GM23338 (cell line): Measurements from ENCODE around the gene PCDH1. TPM values are rescaled to one million over a fixed set of nuclear protein-coding genes. Genes with fewer than 3 reads are reported as not detected.
A peak's percentile ranks its signal among the peaks of the same experiment; 100 is the strongest.

Source experiments
- ATAC-seq: fragments of 200-7000 bp; cut with Tn5 transposase; 3 replicates; pipeline ENCODE4 v1.9.1; 2020
- DNase-seq: peaks from one replicate; pipeline ENCODE4 v3.0.0-alpha.2; 2015; ENCODE audit warnings: low spot score
- H2AFZ ChIP-seq: fragments of 200-600 bp; sonication (generic); 2 replicates; pipeline ENCODE4 v1.8.0; 2016; ENCODE audit warnings: antibody characterized with exemption, mild to moderate bottlenecking, moderate library complexity
- H3F3A ChIP-seq: fragments of 200-600 bp; sonication (generic); replicated peaks from 2 replicates; pipeline ENCODE4 v1.8.0; 2017; ENCODE audit warnings: antibody characterized with exemption, mixed run types, low read depth
- H3K27ac ChIP-seq: fragments of 200-600 bp; sonication (generic); 2 replicates; pipeline ENCODE4 v1.6.1; 2016; ENCODE audit warnings: low read depth
- H3K27me3 ChIP-seq: fragments of 200-600 bp; sonication (generic); 2 replicates; pipeline ENCODE4 v1.8.0; 2016; ENCODE audit warnings: mild to moderate bottlenecking, mixed run types, moderate library complexity; ENCODE audit not compliant: insufficient read depth
- H3K36me3 ChIP-seq: fragments of 200-600 bp; sonication (generic); 2 replicates; pipeline ENCODE4 v1.8.0; 2016; ENCODE audit warnings: mild to moderate bottlenecking; ENCODE audit not compliant: insufficient read depth
- H3K4me1 ChIP-seq: fragments of 200-600 bp; sonication (generic); 2 replicates; pipeline ENCODE4 v1.8.0; 2016; ENCODE audit warnings: mild to moderate bottlenecking, moderate library complexity; ENCODE audit not compliant: insufficient read depth
- H3K4me2 ChIP-seq: fragments of 200-600 bp; sonication (generic); 2 replicates; pipeline ENCODE4 v1.7.1; 2017; ENCODE audit warnings: mixed run types
- H3K4me3 ChIP-seq: fragments of 200-600 bp; sonication (generic); 2 replicates; pipeline ENCODE4 v1.6.1; 2016; ENCODE audit warnings: mixed run types
- H3K79me2 ChIP-seq: fragments of 200-600 bp; sonication (generic); replicated peaks from 2 replicates; pipeline ENCODE4 v1.8.0; 2017; ENCODE audit warnings: mild to moderate bottlenecking; ENCODE audit not compliant: insufficient read depth
- H3K9me2 ChIP-seq: fragments of 200-600 bp; sonication (generic); 2 replicates; pipeline ENCODE4 v1.8.0; 2017; ENCODE audit not compliant: insufficient read depth
- H4K20me1 ChIP-seq: fragments of 200-600 bp; sonication (generic); replicated peaks from 2 replicates; pipeline ENCODE4 v1.8.0; 2017; ENCODE audit warnings: mild to moderate bottlenecking; ENCODE audit not compliant: insufficient read depth
- H3K27ac Mint-ChIP-seq: 2 replicates; pipeline ENCODE4 v1.8.0; 2020; ENCODE audit warnings: inconsistent platforms, mild to moderate bottlenecking, moderate library complexity, mixed read lengths
- H3K27me3 Mint-ChIP-seq: 3 replicates; pipeline ENCODE4 v1.8.0; 2022; ENCODE audit warnings: low read depth, mild to moderate bottlenecking, moderate library complexity, mixed read lengths, inconsistent platforms; ENCODE audit not compliant: insufficient read depth, poor library complexity
- H3K36me3 Mint-ChIP-seq: 3 replicates; pipeline ENCODE4 v1.8.0; 2021; ENCODE audit warnings: low read depth, mild to moderate bottlenecking, inconsistent platforms, moderate library complexity, mixed read lengths
- H3K4me1 Mint-ChIP-seq: 3 replicates; pipeline ENCODE4 v1.8.0; 2020; ENCODE audit warnings: mild to moderate bottlenecking, inconsistent platforms, mixed read lengths
- H3K4me3 Mint-ChIP-seq: 3 replicates; pipeline ENCODE4 v1.8.0; 2021; ENCODE audit warnings: moderate library complexity, mild to moderate bottlenecking, inconsistent platforms, mixed read lengths
- H3K9me3 Mint-ChIP-seq: 3 replicates; pipeline ENCODE4 v1.8.0; 2020; ENCODE audit warnings: moderate library complexity, mild to moderate bottlenecking, inconsistent platforms, mixed read lengths
- CREB1 ChIP-seq: fragments of 250-450 bp; sonication (Bioruptor Pico); IDR thresholded peaks from 2 replicates; pipeline ENCODE4 v1.5.0; 2020; ENCODE audit warnings: low read depth, mild to moderate bottlenecking, moderate library complexity
- CTCF ChIP-seq, 2 experiments: fragments of 200-600 bp in 1 of 2; sonication (generic) in 1 of 2; conservative IDR thresholded peaks; 2 replicates each; pipeline versions ENCODE4 v1.5.1 to v1.6.1; 2016 to 2017; ENCODE audit warnings: antibody characterized with exemption in 2 of 2, low read depth in 2 of 2, mild to moderate bottlenecking in 2 of 2, moderate library complexity in 1 of 2
- ETS1 ChIP-seq: IDR thresholded peaks from 2 replicates; pipeline ENCODE4 v1.6.1; 2016; ENCODE audit warnings: antibody characterized with exemption
- EZH2 ChIP-seq: fragments of 200-600 bp; sonication (generic); IDR thresholded peaks from one replicate; pipeline ENCODE4 v1.8.0; 2017; ENCODE audit warnings: antibody characterized with exemption, mild to moderate bottlenecking, low read depth; ENCODE audit not compliant: unreplicated experiment
- EZH2phosphoT487 ChIP-seq: fragments of 200-600 bp; sonication (generic); IDR thresholded peaks from one replicate; pipeline ENCODE4 v1.8.1; 2018; ENCODE audit warnings: antibody characterized with exemption; ENCODE audit not compliant: unreplicated experiment
- JUNB ChIP-seq: IDR thresholded peaks from one replicate; pipeline ENCODE4 v1.6.1; 2016; ENCODE audit warnings: antibody characterized with exemption; ENCODE audit not compliant: unreplicated experiment
- POLR2AphosphoS5 ChIP-seq: IDR thresholded peaks from 2 replicates; pipeline ENCODE4 v1.6.1; 2016; ENCODE audit warnings: antibody characterized with exemption, low read depth
- ZNF114 ChIP-seq: fragments of 250-450 bp; sonication (Bioruptor Pico); IDR thresholded peaks from 2 replicates; pipeline ENCODE4 v1.5.0; 2020; ENCODE audit warnings: mild to moderate bottlenecking, moderate library complexity
- polyA plus RNA-seq: library from polyadenylated mRNA; unstranded; fragments of >200 nt; fragmentation: Nextera tagmentation; extraction: Ambion mirVana; gene quantifications from 2 replicates; pipeline ENCODE4 v1.2.1, GENCODE V29; 2016
- total RNA-seq: library from RNA; depleted of rRNA; stranded (reverse); fragments of >200 nt; shearing (Covaris generic); gene quantifications from 2 replicates; pipeline ENCODE4 v1.2.3, GENCODE V29; 2014
- TF ChIP-seq, protein P1 (sequence below): IDR thresholded peaks from one replicate; pipeline ENCODE4 v1.6.1; 2018; ENCODE audit warnings: antibody characterized with exemption; ENCODE audit not compliant: unreplicated experiment

Gene PCDH1
- total and polyA plus RNA-seq, 2 experiments from 2014 or later = 26.2 to 183 TPM

- Mint-ChIP-seq H3K4me3 (peak overlapping the region; percentile 14; the same call in 1 of the 3 replicates), H3K9me3 (no peaks in the 10 kb centered on the region; the same call in 2 of the 3 replicates), H3K4me1 (peaks cover 95% of the 10 kb centered on the region), H3K36me3 (peaks cover 4% of the 10 kb centered on the region; the same call in 1 of the 3 replicates), H3K27ac (peak overlapping the region; percentile 98), H3K27me3 (peaks cover 24% of the 10 kb centered on the region)
- TF ChIP-seq CTCF (conservative IDR thresholded peaks at IDR 0.05; ENCODE audit: low read depth in 2 of 2) (no peak), ZNF114 (no peak), POLR2AphosphoS5 (no peak), ETS1 (0 out of 2 replicates have a peak, but pooled peaks have one; percentile 31), EZH2 (no peak), CREB1 (no peak), EZH2phosphoT487 (no peak)
- H3K4me2 ChIP-seq = peak overlapping the region; percentile 1
- no peak overlapping the region for H2AFZ ChIP-seq
- peak; percentile 3 for ATAC-seq
- peaks cover 8% of the 10 kb centered on the region for H3K79me2 ChIP-seq
- H3K9me2 ChIP-seq = no peaks in the 10 kb centered on the region
- H3K4me1 ChIP-seq = peaks cover 90% of the 10 kb centered on the region
- H4K20me1 ChIP-seq = no peaks in the 10 kb centered on the region
- no peaks in the 10 kb centered on the region for H3K36me3 ChIP-seq
- peaks cover 34% of the 10 kb centered on the region for H3F3A ChIP-seq
- H3K4me3 ChIP-seq = peak overlapping the region; percentile 29
- H3K27me3 ChIP-seq = no peaks in the 10 kb centered on the region
- peak overlapping the region; percentile 96 for H3K27ac ChIP-seq
- peak; percentile 69 for DNase-seq
These were observed 34.9 kb downstream of the PCDH1 start for GRCh38 chr5:141843156-141843927.

- peaks cover 94% of the 10 kb centered on the region for H3K4me1 Mint-ChIP-seq
These were observed 36.6 kb downstream of the PCDH1 start for GRCh38 chr5:141841378-141842180.

More at GRCh38 chr5:141841378-141842180, 36.6 kb downstream of the PCDH1 start:
- Histone ChIP-seq H3K4me2 (peak overlapping the region; percentile 1), H3K9me2 (no peaks in the 10 kb centered on the region), H3K36me3 (no peaks in the 10 kb centered on the region), H3K27me3 (no peaks in the 10 kb centered on the region), H3K4me3 (no peak overlapping the region), H4K20me1 (no peaks in the 10 kb centered on the region), H3K4me1 (peaks cover 90% of the 10 kb centered on the region), H3K27ac (peak overlapping the region; percentile 81), H3F3A (peaks cover 32% of the 10 kb centered on the region), H3K79me2 (no peaks in the 10 kb centered on the region), H2AFZ (no peak overlapping the region)
- Mint-ChIP-seq H3K36me3 (no peaks in the 10 kb centered on the region; the same call in 2 of the 3 replicates), H3K27ac (peak overlapping the region; percentile 98), H3K9me3 (no peaks in the 10 kb centered on the region; the same call in 2 of the 3 replicates), H3K27me3 (peaks cover 24% of the 10 kb centered on the region), H3K4me3 (peak overlapping the region; percentile 15; the same call in 1 of the 3 replicates)
- ATAC-seq = no peak
- TF ChIP-seq, protein P1, sequence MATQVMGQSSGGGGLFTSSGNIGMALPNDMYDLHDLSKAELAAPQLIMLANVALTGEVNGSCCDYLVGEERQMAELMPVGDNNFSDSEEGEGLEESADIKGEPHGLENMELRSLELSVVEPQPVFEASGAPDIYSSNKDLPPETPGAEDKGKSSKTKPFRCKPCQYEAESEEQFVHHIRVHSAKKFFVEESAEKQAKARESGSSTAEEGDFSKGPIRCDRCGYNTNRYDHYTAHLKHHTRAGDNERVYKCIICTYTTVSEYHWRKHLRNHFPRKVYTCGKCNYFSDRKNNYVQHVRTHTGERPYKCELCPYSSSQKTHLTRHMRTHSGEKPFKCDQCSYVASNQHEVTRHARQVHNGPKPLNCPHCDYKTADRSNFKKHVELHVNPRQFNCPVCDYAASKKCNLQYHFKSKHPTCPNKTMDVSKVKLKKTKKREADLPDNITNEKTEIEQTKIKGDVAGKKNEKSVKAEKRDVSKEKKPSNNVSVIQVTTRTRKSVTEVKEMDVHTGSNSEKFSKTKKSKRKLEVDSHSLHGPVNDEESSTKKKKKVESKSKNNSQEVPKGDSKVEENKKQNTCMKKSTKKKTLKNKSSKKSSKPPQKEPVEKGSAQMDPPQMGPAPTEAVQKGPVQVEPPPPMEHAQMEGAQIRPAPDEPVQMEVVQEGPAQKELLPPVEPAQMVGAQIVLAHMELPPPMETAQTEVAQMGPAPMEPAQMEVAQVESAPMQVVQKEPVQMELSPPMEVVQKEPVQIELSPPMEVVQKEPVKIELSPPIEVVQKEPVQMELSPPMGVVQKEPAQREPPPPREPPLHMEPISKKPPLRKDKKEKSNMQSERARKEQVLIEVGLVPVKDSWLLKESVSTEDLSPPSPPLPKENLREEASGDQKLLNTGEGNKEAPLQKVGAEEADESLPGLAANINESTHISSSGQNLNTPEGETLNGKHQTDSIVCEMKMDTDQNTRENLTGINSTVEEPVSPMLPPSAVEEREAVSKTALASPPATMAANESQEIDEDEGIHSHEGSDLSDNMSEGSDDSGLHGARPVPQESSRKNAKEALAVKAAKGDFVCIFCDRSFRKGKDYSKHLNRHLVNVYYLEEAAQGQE = peak; percentile 13
- TF ChIP-seq JUNB = no peak
- no peak for DNase-seq
